Limb (tissue), 2 donors: ENCODE results near the gene OR4D2.

ENCODE experiments used
- DNase-seq, 2 donors: peaks; one replicate each; pipeline ENCODE4 v3.0.0-alpha.2; 2016; ENCODE audit errors: extremely low spot score in 2 of 2

Gene OR4D2

DNA sequence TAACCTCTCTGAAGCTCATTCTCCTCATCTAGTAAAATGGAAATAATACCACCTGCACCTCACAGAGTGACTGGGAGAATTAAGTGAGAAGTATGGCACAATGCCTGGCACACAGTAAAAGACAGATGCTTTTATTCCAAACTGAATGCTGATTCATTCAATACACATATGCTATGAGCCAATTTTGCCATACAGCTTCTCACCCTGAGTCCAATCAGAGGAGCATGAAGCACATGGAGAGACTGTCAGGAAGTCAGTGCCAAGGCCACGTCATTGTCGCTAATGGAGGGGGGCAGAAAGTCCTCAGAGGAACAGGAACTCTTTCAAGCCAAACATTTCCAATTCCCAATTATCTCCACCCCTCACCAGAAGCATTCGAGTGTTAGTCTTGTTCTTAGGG lies 40.7 kb downstream of the OR4D2 start:
- DNase-seq: no peak

DNA sequence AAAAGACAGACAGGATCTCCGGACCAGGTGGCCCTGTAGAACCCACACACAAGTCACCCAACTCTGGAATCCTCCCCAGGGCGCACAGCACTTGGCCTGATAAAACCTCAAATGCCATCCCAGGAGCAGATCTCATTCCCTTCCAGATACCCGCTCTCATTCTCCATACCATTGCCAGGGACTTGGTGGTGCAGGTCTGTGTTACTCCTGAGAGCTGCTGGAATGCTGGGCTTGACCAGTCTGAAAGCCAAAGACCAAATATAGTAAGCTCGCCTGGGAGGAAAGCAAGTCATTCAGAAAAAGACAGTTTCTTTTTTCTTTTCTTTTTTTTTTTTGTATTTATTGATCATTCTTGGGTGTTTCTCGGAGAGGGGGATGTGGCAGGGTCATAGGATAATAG lies 41.6 kb downstream of the OR4D2 start:
- DNase-seq: no peak

DNA sequence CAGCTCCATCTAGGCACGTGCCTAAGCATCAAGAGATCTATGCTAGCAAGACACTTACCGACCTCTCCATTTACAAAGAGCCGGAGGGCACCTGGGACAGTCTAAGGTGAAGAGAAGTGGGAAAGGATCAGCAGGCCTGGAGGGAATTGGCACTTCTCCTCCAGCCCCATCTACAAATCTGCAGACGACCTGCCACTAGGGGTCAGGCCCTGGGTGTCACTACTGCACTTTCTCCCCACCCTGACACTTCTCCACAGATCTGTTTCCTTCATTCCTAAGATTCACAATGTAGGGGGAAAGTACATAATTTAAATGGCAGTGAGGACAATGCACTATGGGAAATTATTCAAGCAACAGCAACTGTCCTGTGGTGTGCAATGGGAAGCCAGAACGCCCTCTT lies 44.1 kb downstream of the OR4D2 start:
- DNase-seq: no peak

DNA sequence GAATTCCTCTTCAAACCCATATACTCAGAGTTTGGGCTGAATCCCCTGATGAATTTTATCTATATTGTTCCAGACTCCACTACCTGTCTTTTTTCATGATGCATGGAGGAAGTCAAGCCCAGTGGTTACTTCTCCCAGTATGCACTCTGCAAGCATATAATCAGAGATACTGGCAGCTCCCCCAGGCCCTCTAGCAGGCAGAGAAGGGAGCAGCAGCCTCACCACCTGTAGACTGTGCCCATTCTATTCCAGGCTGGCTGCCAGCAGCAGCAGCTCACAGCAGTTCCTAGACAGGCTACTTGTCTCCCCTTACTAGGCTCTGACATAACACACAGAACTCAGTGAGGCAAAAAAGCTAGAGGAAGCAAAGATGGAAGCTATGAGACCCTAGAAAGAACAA lies 48.9 kb downstream of the OR4D2 start:
- no peak for DNase-seq

DNA sequence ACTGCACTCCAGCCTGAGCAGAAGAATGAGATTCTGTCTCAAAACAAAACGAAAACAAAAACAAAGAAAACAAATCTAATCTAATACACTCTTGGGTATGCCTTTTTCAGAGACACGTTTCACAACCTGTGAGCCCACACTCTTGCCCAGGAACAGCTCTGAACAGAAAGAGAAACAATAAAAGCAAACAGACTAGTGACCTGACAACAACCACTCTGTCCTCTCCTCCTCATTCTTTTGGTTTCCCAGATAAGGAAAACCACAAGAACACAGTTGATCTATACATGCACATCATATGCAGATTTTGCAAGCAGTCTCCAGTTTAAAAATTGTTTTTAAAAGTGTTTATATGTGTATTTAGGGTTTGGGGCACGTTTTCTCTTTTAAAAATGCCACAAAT lies 51.0 kb downstream of the OR4D2 start:
- no peak for DNase-seq

DNA sequence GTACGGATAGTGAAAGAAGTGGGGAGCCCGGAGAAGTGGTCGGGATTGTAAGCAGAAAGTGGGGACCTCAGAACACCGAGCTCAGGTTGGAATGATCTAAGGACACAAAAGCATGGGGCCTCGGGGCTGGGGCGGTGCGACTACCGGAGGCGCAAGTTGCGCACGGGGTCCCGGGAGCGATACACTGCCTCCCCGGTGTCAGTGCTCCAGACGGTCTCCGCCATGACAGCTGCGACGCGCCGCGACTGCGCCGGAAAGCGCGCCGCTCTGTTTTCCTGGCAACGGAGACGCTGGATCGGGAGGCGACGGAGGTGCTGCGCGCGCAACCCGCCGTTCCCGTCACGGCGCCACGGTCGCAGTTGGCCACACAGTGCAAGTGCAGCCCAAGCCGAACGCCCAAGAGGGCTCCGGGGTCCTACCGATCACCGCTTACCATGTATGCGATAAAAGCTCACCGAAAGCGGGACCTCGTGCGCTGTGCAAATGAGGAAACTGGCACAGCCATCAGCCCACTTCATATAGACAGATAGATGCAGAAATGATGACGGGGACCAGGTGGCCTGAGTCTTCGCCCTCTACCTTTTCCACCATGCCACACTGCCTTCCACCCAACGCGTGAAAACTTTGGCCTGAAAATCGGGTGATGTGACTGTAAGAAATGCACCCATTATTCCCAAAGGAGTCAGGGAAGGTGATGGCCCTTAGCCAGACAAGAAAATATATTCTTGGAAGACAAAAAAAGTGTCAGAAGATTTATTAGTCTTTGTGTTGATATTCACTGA lies 52.4 kb downstream of the OR4D2 start, which contains the start of gene MKS1:
Gene MKS1, minus strand, starts transcription at position 249 of the 782 bp plus-strand sequence. Its CDS starts 25 bp downstream, at position 224.
- peak; percentile 96 to 97 for DNase-seq

DNA sequence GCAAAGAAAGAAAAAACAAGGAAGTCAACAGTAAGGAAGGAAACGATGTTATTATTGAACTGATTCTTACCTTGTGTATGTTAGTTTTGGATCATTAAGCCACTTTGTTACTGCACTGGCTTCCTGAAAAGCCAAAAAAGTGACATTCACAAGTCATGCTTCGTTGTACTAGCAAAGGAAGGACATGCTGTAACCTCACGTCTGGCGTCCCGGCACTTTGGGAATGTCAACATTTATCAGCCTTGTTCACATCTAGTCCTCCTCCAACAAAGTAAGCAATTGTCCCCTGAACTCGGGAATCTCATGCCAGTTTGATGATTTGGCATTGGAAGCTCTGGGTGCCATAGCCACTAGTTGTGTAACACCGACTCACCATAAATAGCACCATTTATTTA lies 53.0 kb downstream of the OR4D2 start:
- no peak for DNase-seq
